Measurements from ENCODE around the gene TCERG1L.

DNA sequence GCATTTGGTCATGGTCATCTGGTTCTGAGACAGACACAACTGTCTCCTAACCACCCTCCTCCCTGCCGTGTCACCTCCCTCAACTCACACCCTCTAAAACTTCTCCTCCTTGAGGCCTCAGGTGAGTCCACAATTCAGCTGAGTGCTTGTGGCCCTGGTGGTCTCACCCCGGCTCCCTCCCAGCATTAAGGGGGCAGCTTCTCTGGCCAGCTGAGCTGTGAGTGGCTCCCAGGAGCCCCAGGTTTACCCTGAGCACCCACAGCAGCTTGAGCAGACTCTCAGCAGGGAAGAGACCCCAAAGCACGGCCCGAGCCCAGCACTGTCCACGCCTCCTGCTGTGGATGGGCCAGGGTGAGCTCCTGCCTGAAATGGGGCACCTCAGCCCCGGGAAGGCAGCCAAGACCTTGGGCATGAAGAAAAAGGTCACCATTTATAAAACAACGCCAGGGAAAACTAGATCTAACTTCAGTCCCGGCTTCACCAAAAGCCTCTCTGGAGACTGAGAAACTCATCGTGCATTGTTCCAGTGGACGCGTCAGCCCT is 201.2 kb downstream of the TCERG1L start:
- TF ChIP-seq FOXP1 (CRISPR knock-in tag; IDR thresholded peaks at IDR 0.05; ENCODE audit: borderline replicate concordance), result no peak
- TF ChIP-seq JUN (CRISPR knock-in tag; IDR thresholded peaks at IDR 0.05), result no peak
- TF ChIP-seq PREB (CRISPR knock-in tag; IDR thresholded peaks at IDR 0.05; ENCODE audit: borderline replicate concordance), result no peak
- no peak for TF ChIP-seq CTCF (IDR thresholded peaks at IDR 0.05)
- TF ChIP-seq, protein P1, sequence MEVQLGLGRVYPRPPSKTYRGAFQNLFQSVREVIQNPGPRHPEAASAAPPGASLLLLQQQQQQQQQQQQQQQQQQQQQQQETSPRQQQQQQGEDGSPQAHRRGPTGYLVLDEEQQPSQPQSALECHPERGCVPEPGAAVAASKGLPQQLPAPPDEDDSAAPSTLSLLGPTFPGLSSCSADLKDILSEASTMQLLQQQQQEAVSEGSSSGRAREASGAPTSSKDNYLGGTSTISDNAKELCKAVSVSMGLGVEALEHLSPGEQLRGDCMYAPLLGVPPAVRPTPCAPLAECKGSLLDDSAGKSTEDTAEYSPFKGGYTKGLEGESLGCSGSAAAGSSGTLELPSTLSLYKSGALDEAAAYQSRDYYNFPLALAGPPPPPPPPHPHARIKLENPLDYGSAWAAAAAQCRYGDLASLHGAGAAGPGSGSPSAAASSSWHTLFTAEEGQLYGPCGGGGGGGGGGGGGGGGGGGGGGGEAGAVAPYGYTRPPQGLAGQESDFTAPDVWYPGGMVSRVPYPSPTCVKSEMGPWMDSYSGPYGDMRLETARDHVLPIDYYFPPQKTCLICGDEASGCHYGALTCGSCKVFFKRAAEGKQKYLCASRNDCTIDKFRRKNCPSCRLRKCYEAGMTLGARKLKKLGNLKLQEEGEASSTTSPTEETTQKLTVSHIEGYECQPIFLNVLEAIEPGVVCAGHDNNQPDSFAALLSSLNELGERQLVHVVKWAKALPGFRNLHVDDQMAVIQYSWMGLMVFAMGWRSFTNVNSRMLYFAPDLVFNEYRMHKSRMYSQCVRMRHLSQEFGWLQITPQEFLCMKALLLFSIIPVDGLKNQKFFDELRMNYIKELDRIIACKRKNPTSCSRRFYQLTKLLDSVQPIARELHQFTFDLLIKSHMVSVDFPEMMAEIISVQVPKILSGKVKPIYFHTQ (CRISPR knock-in tag; IDR thresholded peaks at IDR 0.05), result no peak
- TF ChIP-seq NFYB (CRISPR knock-in tag; conservative IDR thresholded peaks at IDR 0.05; ENCODE audit: low read depth), result no peak
- TF ChIP-seq, protein P2, sequence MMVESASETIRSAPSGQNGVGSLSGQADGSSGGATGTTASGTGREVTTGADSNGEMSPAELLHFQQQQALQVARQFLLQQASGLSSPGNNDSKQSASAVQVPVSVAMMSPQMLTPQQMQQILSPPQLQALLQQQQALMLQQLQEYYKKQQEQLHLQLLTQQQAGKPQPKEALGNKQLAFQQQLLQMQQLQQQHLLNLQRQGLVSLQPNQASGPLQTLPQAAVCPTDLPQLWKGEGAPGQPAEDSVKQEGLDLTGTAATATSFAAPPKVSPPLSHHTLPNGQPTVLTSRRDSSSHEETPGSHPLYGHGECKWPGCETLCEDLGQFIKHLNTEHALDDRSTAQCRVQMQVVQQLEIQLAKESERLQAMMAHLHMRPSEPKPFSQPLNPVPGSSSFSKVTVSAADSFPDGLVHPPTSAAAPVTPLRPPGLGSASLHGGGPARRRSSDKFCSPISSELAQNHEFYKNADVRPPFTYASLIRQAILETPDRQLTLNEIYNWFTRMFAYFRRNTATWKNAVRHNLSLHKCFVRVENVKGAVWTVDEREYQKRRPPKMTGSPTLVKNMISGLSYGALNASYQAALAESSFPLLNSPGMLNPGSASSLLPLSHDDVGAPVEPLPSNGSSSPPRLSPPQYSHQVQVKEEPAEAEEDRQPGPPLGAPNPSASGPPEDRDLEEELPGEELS (CRISPR knock-in tag; IDR thresholded peaks at IDR 0.05), result no peak
- no peak for TF ChIP-seq ETV6 (CRISPR knock-in tag; IDR thresholded peaks at IDR 0.05)
- no peak for TF ChIP-seq SP1 (CRISPR knock-in tag; conservative IDR thresholded peaks at IDR 0.05)
- TF ChIP-seq ATF1 (CRISPR knock-in tag; IDR thresholded peaks at IDR 0.05), result no peak
- TF ChIP-seq CBFB (CRISPR knock-in tag; IDR thresholded peaks at IDR 0.05; ENCODE audit: low read depth), result no peak

Measured in WTC11 (cell line).